ENCODE data around the gene ZER1.
A peak's percentile ranks its signal among the peaks of the same experiment; 100 is the strongest.

The ZER1 gene

DNA sequence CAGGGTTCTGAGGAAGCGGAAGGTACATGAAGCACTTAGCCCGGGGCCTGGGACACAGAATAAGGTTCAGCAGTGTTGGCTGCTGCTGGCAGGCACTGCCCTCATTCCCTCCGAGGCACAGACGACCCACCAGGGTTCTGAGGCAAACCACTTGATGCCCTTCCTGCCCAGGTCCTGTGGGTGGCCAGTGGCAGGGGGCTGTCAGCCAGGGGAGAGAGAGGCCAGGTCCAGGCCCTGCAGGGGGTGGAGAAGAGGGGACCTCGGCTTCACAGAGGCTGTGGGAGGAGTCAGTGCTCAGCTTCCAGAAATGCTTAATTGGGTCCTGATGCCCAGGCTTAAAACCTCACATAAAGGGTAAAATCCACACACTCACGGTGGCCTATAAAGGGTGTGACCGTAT is 43.4 kb downstream of the ZER1 start:
- TF ChIP-seq, protein P1, sequence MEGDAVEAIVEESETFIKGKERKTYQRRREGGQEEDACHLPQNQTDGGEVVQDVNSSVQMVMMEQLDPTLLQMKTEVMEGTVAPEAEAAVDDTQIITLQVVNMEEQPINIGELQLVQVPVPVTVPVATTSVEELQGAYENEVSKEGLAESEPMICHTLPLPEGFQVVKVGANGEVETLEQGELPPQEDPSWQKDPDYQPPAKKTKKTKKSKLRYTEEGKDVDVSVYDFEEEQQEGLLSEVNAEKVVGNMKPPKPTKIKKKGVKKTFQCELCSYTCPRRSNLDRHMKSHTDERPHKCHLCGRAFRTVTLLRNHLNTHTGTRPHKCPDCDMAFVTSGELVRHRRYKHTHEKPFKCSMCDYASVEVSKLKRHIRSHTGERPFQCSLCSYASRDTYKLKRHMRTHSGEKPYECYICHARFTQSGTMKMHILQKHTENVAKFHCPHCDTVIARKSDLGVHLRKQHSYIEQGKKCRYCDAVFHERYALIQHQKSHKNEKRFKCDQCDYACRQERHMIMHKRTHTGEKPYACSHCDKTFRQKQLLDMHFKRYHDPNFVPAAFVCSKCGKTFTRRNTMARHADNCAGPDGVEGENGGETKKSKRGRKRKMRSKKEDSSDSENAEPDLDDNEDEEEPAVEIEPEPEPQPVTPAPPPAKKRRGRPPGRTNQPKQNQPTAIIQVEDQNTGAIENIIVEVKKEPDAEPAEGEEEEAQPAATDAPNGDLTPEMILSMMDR (IDR thresholded peaks at IDR 0.05; ENCODE audit: borderline replicate concordance, insufficient read depth, low read depth, low read length), result no peak
- H3K4me3 ChIP-seq (ENCODE audit: low read depth, low read length), result no peak overlapping the region

DNA sequence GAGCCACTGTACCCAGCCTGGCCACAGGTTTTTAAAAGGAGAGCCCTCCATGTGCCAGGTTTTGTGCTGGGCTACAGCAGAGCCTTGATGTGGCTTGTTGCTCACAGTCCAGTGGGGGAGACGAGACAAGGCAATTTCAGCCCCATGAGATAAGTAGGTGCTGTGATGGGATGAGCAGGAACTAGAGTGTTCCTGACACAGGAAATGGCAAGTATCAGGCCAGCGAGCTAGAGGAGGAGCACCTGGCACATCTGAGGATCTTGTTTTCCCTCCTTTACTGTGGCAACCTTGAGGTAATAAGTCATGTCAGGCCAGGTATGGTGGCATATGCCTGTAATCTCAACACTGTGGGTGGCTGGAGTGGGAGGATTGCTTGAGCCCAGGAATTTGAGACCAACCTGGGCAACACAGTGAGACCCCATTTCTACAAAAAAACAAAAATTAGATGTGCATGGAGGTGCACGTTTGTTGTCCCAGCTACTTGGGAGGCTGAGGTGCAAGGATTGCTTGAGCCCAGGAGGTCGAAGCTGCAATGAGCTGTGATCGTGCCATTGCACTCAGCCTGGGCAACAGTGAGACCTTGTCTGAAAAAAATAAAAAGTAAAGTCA is 44.0 kb downstream of the ZER1 start:
- H3K4me3 ChIP-seq (ENCODE audit: low read depth, low read length), result no peak overlapping the region
- TF ChIP-seq, protein P1 (IDR thresholded peaks at IDR 0.05; ENCODE audit: borderline replicate concordance, insufficient read depth, low read depth, low read length), result no peak

DNA sequence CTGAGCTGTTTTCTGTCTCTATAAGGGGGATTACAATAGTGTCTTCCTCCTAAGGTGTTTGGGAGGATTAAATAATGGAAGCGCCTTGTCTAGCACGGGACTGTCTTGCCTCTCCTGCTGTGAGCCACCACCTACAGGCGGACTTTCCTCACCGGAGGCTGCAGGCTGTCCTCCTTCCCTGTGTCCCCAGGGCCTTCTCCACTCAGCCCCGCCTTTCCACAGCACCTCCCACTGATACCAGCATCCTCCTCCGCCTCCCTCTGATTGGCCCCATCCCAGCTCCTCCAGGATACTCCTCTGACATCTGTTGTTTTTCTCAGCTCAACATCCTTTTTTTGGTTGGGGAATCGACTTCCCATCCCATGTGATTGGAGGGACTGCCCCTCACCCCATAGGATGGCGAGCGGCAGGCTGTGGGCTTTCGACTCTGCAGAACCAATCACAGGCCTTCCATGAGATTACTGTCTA is 46.9 kb downstream of the ZER1 start:
- TF ChIP-seq, protein P1 (IDR thresholded peaks at IDR 0.05; ENCODE audit: borderline replicate concordance, insufficient read depth, low read depth, low read length), result no peak
- H3K4me3 ChIP-seq (ENCODE audit: low read depth, low read length), result peak overlapping the region; percentile 55

DNA sequence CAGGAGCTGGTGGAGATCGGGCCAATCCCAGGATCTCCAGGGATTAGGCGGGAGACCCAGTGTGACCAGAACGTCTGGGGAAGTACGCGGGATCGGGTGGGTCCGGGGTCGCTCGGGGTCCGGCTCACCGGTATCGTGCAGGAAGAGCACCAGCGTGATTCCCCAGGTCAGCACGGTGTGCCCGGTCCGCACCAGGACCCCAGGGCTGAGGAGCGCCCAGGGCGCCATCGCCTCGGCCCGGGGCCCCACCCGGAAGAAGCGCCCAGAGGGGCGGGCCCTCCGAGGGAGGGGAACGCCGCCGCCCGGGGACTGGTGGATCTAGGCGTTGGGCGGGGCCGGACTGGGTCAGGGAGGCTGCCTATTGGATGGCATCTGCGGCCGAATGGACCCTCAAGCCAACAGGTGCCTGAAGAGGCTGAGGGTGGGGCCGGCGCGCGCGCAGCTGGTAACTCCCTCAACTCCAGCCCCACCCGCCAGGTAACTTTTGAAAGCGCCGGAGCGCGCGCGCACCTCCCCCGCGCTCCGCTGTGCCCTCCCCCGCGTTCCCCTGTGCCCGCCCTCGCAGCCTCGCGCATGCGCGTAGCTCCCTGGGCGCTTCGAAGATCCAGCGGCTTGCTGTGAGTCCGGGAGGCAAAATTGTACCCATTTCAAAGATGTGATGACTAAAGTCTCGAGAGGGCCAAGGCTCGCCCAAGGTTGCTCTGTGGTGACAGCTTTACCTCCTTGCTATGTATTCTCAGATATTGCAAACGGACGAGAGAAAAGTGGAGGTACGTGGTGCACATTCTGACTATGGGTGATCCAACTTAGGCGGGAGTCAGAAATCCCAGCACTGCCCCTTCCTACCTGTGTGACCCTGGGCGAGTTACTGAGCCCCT is 47.6 kb downstream of the ZER1 start, which contains the start of gene ZDHHC12:
Gene ZDHHC12 (minus strand): TSS at position 262 of the 878 bp plus-strand sequence. CDS start 34 bp downstream, at position 228.
- TF ChIP-seq, protein P1 (IDR thresholded peaks at IDR 0.05; ENCODE audit: borderline replicate concordance, insufficient read depth, low read depth, low read length), result no peak
- H3K4me3 ChIP-seq (ENCODE audit: low read depth, low read length), result peak within 1 kb of the TSS; percentile 97

DNA sequence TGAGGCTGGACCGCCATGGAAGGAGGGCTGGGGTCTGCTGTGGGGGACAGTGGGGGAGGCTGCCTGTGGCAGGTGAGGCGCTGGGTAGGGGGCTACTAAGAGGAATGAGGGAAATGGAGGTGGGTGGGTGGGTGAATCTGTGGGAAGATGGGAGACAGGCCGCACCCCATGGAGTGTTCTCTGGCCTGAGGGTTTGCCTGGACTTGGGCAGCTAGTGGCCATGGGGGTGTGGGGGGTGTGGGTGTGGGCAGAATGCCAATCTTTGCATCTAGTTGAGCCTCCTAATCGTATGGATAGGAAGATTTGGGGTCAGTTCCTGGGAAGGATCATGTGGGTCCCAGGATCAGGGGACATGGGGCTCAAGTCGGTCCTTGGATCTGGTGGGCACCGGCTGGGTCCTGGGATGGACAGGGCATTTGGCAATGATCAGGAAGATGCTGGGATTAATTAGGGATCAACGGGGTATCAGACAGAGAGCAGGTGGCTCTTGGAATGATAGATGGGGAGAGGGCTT is 48.3 kb downstream of the ZER1 start:
- H3K4me3 ChIP-seq (ENCODE audit: low read depth, low read length), result peak overlapping the region; percentile 97
- TF ChIP-seq, protein P1 (IDR thresholded peaks at IDR 0.05; ENCODE audit: borderline replicate concordance, insufficient read depth, low read depth, low read length), result no peak

DNA sequence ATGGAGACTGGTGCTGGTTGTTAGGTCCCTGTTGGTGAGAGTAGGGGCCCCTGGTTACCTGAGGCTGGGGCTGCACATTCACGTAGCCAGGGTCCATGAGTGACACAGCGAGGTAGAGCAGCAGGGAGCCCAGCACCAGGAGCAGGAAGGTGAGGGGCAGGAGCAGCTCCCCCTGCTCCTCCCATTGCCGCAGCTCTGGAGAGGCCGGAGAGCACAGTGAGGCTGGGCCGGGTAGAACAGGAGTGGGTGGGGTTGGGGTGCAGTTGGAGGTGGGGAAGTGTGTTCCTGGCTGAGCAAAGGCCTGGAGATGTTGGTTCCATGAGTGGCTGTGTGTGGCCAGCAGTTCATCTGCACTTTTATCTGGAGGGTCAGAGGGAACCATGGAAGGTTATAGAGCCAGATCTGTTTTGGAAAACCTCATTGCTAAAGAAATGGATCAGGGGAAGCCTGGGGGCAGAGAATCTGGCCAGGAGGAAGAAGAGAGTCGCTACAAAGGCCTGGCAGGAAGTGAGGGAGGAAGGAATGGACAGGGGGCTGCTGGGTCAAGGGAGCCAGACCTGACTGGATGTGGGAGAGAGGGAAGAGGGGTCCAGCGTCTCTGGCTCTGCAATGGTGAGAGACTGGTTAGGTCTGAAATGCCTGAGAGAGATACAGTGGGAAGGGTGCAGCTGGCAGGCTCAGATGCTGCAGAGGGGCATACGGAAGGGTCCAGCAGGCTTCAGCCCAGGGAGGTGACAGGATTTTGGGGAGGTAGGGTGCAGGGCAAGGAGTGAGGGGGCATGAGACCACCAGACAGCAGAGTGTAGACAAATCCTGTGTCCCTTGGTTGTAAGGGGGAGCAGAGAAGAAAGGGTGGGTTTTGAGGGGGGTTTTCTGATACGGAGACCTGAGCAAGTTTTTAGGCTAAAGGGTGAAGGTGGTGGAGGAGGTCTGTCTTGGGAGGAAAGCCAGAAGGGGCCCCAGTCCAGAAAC is 49.1 kb downstream of the ZER1 start:
- TF ChIP-seq, protein P1 (IDR thresholded peaks at IDR 0.05; ENCODE audit: borderline replicate concordance, insufficient read depth, low read depth, low read length), result no peak
- H3K4me3 ChIP-seq (ENCODE audit: low read depth, low read length), result peak overlapping the region; percentile 97

Data from GM12875 (cell line).